ENCODE data around the gene OGFR. TPM values are rescaled to one million over a fixed set of nuclear protein-coding genes. Genes with fewer than 3 reads are reported as not detected.

Gene OGFR
- total and polyA plus RNA-seq, 9 donors, result 28.6 to 52.9 (median 43.0) TPM

GRCh38 chr20:62765432-62766070, 39.1 kb upstream of the OGFR start:
- no peak overlapping the region for H3K4me3 ChIP-seq
- intact Hi-C loops (cut with DNase I), result no loop called here
- 82 to 94% (median 84%) methylated on average over 14 to 15 of the region's 15 CpGs for WGBS, 3 donors
- no peak for DNase-seq
- TF ChIP-seq CTCF (IDR thresholded peaks at IDR 0.05), result no peak
- no peak for TF ChIP-seq POLR2A (IDR thresholded peaks at IDR 0.05)
- TF ChIP-seq EP300 (IDR thresholded peaks at IDR 0.05), result no peak
- H3K36me3 ChIP-seq, result no peaks in the 10 kb centered on the region
- H3K9me3 ChIP-seq, result no peaks in the 10 kb centered on the region
- H3K27me3 ChIP-seq, result no peaks in the 10 kb centered on the region
- H3K27ac ChIP-seq, result no peak overlapping the region
- peaks cover 9% of the 10 kb centered on the region for H3K4me1 ChIP-seq (ENCODE audit: insufficient read depth)

GRCh38 chr20:62766071-62766450, 38.6 kb upstream of the OGFR start:
- H3K4me3 ChIP-seq, result no peak overlapping the region
- intact Hi-C loops (cut with DNase I), result no loop called here

GRCh38 chr20:62766716-62767115, 37.9 kb upstream of the OGFR start:
- intact Hi-C loops (cut with DNase I), result no loop called here
- H3K36me3 ChIP-seq, result no peaks in the 10 kb centered on the region
- H3K27ac ChIP-seq, result no peak overlapping the region
- WGBS, 3 donors, result 6 to 19% (median 15%) methylated on average over 16 of the region's 16 CpGs
- no peak for DNase-seq
- no peaks in the 10 kb centered on the region for H3K27me3 ChIP-seq
- H3K9me3 ChIP-seq, result no peaks in the 10 kb centered on the region
- peaks cover 9% of the 10 kb centered on the region for H3K4me1 ChIP-seq (ENCODE audit: insufficient read depth)
- no peak overlapping the region for H3K4me3 ChIP-seq
- TF ChIP-seq CTCF (IDR thresholded peaks at IDR 0.05) (no peak), POLR2A (IDR thresholded peaks at IDR 0.05) (no peak), EP300 (IDR thresholded peaks at IDR 0.05) (no peak)

More at GRCh38 chr20:62766071-62766450, 38.6 kb upstream of the OGFR start:
- Histone ChIP-seq H3K27ac (no peak overlapping the region), H3K9me3 (no peaks in the 10 kb centered on the region), H3K27me3 (no peaks in the 10 kb centered on the region), H3K4me1 (ENCODE audit: insufficient read depth) (peaks cover 9% of the 10 kb centered on the region), H3K36me3 (no peaks in the 10 kb centered on the region)
- no peak for TF ChIP-seq CTCF (IDR thresholded peaks at IDR 0.05)
- TF ChIP-seq EP300 (IDR thresholded peaks at IDR 0.05), result no peak
- no peak for DNase-seq
- 32 to 34% (median 33%) methylated on average over 10 of the region's 10 CpGs for WGBS, 3 donors

GRCh38 chr20:62768234-62768546, 36.4 kb upstream of the OGFR start:
- no peak for TF ChIP-seq POLR2A (IDR thresholded peaks at IDR 0.05)
- no peak for TF ChIP-seq EP300 (IDR thresholded peaks at IDR 0.05)
- no peak for TF ChIP-seq CTCF (IDR thresholded peaks at IDR 0.05)
- intact Hi-C loops (cut with DNase I), result no loop called here

More at GRCh38 chr20:62768234-62768546, 36.4 kb upstream of the OGFR start:
- DNase-seq, result no peak
- H3K27me3 ChIP-seq, result no peaks in the 10 kb centered on the region
- peaks cover 9% of the 10 kb centered on the region for H3K4me1 ChIP-seq (ENCODE audit: insufficient read depth)
- H3K27ac ChIP-seq, result no peak overlapping the region
- no peak overlapping the region for H3K4me3 ChIP-seq
- WGBS, 3 donors, result 57 to 62% (median 58%) methylated on average over 8 of the region's 8 CpGs
- H3K9me3 ChIP-seq, result no peaks in the 10 kb centered on the region
- no peaks in the 10 kb centered on the region for H3K36me3 ChIP-seq
